SK-N-MC (cell line): ENCODE results near the gene ERF.

Source experiments
- EZH2 ChIP-seq: fragments of 200-600 bp; sonication (generic); IDR thresholded peaks from one replicate; pipeline ENCODE4 v1.6.1; 2017; ENCODE audit warnings: antibody characterized with exemption
- FOXP2 ChIP-seq: optimal IDR thresholded peaks from 2 replicates; pipeline ENCODE3; 2011; ENCODE audit warnings: mild to moderate bottlenecking, moderate library complexity; ENCODE audit not compliant: insufficient read depth; ENCODE audit errors: extremely low read length, control extremely low read depth
- POLR2AphosphoS5 ChIP-seq: IDR thresholded peaks from 2 replicates; pipeline ENCODE4 v1.6.1; 2012; ENCODE audit warnings: mild to moderate bottlenecking, low read depth, low read length, borderline replicate concordance

GRCh38 chr19:42272989-42273406, 18.1 kb upstream of the ERF start:
- TF ChIP-seq EZH2 (no peak), POLR2AphosphoS5 (no peak), FOXP2 (no peak)
